Measurements from ENCODE around the gene URI1. TPM values are rescaled to one million over a fixed set of nuclear protein-coding genes. Genes with fewer than 3 reads are reported as not detected.

Gene URI1
- total RNA-seq, 1 donor from 2014 or later = 42.0 TPM

DNA sequence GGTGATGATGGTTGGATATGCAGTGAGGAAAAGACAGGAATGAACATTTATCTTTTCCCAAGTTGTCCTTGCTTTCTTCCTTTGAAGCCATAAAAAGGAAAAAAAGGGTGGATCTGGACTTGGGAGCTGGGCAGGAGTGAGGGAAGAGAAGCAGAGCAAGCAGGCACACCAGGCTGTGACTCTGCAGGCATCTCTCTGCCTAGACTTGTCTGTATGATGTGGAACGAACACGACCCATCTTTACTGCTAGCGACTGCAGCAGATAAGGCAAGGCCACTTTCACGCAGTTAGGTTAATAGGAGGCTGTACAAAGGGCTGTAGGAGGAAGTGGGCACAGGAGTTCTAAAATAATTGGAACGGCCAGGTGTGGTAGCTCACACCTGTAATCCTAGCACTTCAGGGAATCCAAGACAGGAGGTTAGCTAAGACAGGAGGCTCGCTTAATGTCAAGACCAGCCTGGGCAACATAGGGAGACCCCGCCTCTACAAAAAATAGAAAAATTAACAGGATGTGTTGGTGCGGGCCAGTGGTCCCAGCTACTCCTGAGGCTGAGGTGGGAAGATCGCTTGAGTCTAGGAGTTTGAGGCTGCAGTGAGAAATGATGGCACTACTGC lies 961 bp upstream of the URI1 start:
- no peak overlapping the region for H3K27ac Mint-ChIP-seq (ENCODE audit: unreplicated experiment)

GRCh38 chr19:29942404-29943261 lies 594 bp downstream of the URI1 start:
- H3K4me3 Mint-ChIP-seq (ENCODE audit: unreplicated experiment) = peak overlapping the region; percentile 91
- peaks cover 34% of the 10 kb centered on the region for H3K4me1 Mint-ChIP-seq (ENCODE audit: low read depth)
- H3K27me3 Mint-ChIP-seq (ENCODE audit: low read depth) = no peaks in the 10 kb centered on the region
- no peak for DNase-seq (ENCODE audit: low spot score)
- no peaks in the 10 kb centered on the region for H3K36me3 Mint-ChIP-seq (ENCODE audit: low read depth)
- no peaks in the 10 kb centered on the region for H3K9me3 Mint-ChIP-seq (ENCODE audit: low read depth)
- H3K27ac Mint-ChIP-seq (ENCODE audit: unreplicated experiment) = peak overlapping the region; percentile 78
- TF ChIP-seq CTCF (IDR thresholded peaks at IDR 0.05) = no peak

More for the DNA sequence above, 961 bp upstream of the URI1 start:
- DNase-seq (ENCODE audit: low spot score) = no peak
- no peaks in the 10 kb centered on the region for H3K27me3 Mint-ChIP-seq (ENCODE audit: low read depth)
- H3K4me3 Mint-ChIP-seq (ENCODE audit: unreplicated experiment) = peak overlapping the region; percentile 76
- peaks cover 24% of the 10 kb centered on the region for H3K4me1 Mint-ChIP-seq (ENCODE audit: low read depth)
- peaks cover 12% of the 10 kb centered on the region for H3K9me3 Mint-ChIP-seq (ENCODE audit: low read depth)
- no peak for TF ChIP-seq CTCF (IDR thresholded peaks at IDR 0.05)
- H3K36me3 Mint-ChIP-seq (ENCODE audit: low read depth) = no peaks in the 10 kb centered on the region

DNA sequence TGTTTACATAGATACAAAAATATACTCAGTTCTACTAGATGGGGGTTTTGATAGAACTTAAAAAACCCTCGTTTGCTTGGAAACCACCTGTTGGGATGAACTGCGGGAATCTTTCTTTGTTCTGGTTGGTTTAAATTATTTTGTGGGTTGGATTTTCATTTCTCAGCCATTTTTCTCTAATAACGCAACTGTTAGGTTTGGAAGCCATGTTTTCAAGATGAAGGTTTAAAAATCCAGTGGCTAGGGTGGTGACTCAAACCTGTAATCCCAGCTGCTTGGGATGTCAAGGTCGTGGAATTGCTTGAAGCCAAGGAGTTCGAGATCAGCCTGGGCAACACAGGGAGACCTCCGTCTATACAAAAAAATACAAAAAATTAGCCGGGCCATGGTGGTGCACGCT lies 1.6 kb downstream of the URI1 start:
- no peak for DNase-seq (ENCODE audit: low spot score)
- Mint-ChIP-seq H3K4me3 (ENCODE audit: unreplicated experiment) (peak overlapping the region; percentile 91), H3K36me3 (ENCODE audit: low read depth) (no peaks in the 10 kb centered on the region), H3K9me3 (ENCODE audit: low read depth) (no peaks in the 10 kb centered on the region), H3K27me3 (ENCODE audit: low read depth) (no peaks in the 10 kb centered on the region), H3K4me1 (ENCODE audit: low read depth) (peaks cover 42% of the 10 kb centered on the region), H3K27ac (ENCODE audit: unreplicated experiment) (peak overlapping the region; percentile 34)
- TF ChIP-seq CTCF (IDR thresholded peaks at IDR 0.05) = no peak

DNA sequence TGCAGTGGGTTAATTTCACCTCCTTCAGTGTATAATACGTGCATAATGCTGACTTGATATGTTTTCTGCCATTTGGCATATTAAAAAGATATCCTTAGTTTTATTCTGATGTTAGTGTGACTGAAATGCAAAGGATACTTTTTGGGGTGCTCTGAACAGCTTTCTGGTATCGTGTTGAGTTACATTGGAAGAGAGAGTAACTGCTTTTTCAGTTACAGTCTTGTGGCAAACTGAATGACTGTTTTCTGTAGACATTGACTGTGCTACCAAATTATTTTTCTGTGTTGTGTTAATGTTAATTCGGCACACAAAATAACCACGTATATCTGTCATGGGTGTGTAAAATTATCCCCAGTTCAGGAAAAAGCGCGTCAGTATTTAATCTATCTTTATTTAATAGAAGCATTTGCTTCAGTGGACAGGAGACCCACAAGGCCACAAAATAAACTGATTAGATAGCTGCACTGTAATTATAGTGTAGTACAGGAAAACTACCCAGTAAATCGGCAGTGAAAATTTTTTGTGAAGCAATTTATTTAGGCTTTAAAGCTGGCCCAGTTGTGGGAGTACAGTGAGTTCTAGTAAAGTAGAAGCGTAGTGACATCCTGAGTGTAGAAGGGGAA lies 2.5 kb downstream of the URI1 start:
- TF ChIP-seq CTCF (IDR thresholded peaks at IDR 0.05) = no peak
- Mint-ChIP-seq H3K27me3 (ENCODE audit: low read depth) (no peaks in the 10 kb centered on the region), H3K36me3 (ENCODE audit: low read depth) (no peaks in the 10 kb centered on the region), H3K27ac (ENCODE audit: unreplicated experiment) (no peak overlapping the region), H3K9me3 (ENCODE audit: low read depth) (no peaks in the 10 kb centered on the region), H3K4me3 (ENCODE audit: unreplicated experiment) (no peak overlapping the region), H3K4me1 (ENCODE audit: low read depth) (peaks cover 43% of the 10 kb centered on the region)
- DNase-seq (ENCODE audit: low spot score) = no peak

DNA sequence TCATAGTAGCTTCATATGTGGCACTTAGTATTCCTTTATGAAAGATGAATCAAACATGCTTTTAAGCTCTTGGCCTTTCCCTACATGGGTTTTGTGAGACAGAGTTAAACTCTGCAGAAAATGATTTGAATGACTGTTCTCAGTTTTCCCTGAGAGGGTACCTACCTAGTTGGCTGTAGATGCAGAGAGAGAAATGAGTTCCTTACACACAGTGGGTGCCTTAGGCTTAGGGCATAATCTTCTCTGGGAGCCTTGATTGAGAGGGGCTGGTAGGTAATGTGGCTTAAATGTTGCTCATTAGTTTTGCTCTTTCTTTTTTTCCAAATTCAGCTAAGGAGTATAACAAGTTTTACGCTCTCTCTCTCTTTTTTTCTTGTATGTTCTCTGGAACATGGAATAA lies 3.0 kb downstream of the URI1 start:
- no peak for TF ChIP-seq CTCF (IDR thresholded peaks at IDR 0.05)
- Mint-ChIP-seq H3K27ac (ENCODE audit: unreplicated experiment) (no peak overlapping the region), H3K27me3 (ENCODE audit: low read depth) (no peaks in the 10 kb centered on the region), H3K36me3 (ENCODE audit: low read depth) (no peaks in the 10 kb centered on the region), H3K4me1 (ENCODE audit: low read depth) (peaks cover 43% of the 10 kb centered on the region), H3K4me3 (ENCODE audit: unreplicated experiment) (no peak overlapping the region), H3K9me3 (ENCODE audit: low read depth) (no peaks in the 10 kb centered on the region)
- DNase-seq (ENCODE audit: low spot score) = no peak

Measured in chondrocyte (in vitro differentiated cells).